GM19328 (cell line): ENCODE data around the gene TAS2R30.

Source experiments
- ATAC-seq: cut with Tn5 transposase; IDR thresholded peaks from one replicate; pipeline ENCODE4 v1.9.1; 2021; ENCODE audit warnings: mild to moderate bottlenecking, moderate library complexity; ENCODE audit not compliant: unreplicated experiment

Gene TAS2R30

GRCh38 chr12:11134305-11134704 lies at the start of gene TAS2R30:
TSS of gene TAS2R30 (minus strand) at chr12:11134644. CDS start at chr12:11134244, 400 bp downstream.
- no peak for ATAC-seq

- no peak for ATAC-seq
Measured at GRCh38 chr12:11183011-11183410, 48.6 kb upstream of the TAS2R30 start.

GRCh38 chr12:11182529-11182928 lies 48.1 kb upstream of the TAS2R30 start:
- no peak for ATAC-seq

- ATAC-seq, result no peak
Measured at GRCh38 chr12:11178250-11178649, 43.8 kb upstream of the TAS2R30 start.

- ATAC-seq, result no peak
Measured at GRCh38 chr12:11174022-11174421, 39.6 kb upstream of the TAS2R30 start.

GRCh38 chr12:11171969-11172675 lies 37.7 kb upstream of the TAS2R30 start:
- ATAC-seq, result no peak

- ATAC-seq, result peak; percentile 95
Measured at GRCh38 chr12:11171145-11171968, 36.9 kb upstream of the TAS2R30 start, which contains the start of gene SMIM10L1. TSS of gene SMIM10L1 (plus strand) at chr12:11171194. CDS start at chr12:11171357, 163 bp downstream.

GRCh38 chr12:11170810-11171144 lies 36.3 kb upstream of the TAS2R30 start:
- ATAC-seq, result no peak

- no peak for ATAC-seq
Measured at GRCh38 chr12:11166300-11166699, 31.9 kb upstream of the TAS2R30 start.

GRCh38 chr12:11164384-11164783 lies 29.9 kb upstream of the TAS2R30 start:
- no peak for ATAC-seq

- ATAC-seq, result no peak
Measured at GRCh38 chr12:11162502-11162901, 28.1 kb upstream of the TAS2R30 start.

GRCh38 chr12:11158885-11159444 lies 24.5 kb upstream of the TAS2R30 start:
- no peak for ATAC-seq

- no peak for ATAC-seq
Measured at GRCh38 chr12:11154400-11154925, 20.0 kb upstream of the TAS2R30 start.

GRCh38 chr12:11152725-11153124 lies 18.3 kb upstream of the TAS2R30 start:
- ATAC-seq, result no peak

GRCh38 chr12:11150832-11151231 lies 16.4 kb upstream of the TAS2R30 start:
- ATAC-seq, result no peak

GRCh38 chr12:11147420-11147819 lies 13.0 kb upstream of the TAS2R30 start:
- no peak for ATAC-seq

- no peak for ATAC-seq
Measured at GRCh38 chr12:11144297-11144696, 9.9 kb upstream of the TAS2R30 start.

- ATAC-seq, result no peak
Measured at GRCh38 chr12:11143352-11143751, 8.9 kb upstream of the TAS2R30 start.

- no peak for ATAC-seq
Measured at GRCh38 chr12:11136075-11136474, 1.6 kb upstream of the TAS2R30 start.

- ATAC-seq, result no peak
Measured at GRCh38 chr12:11133816-11134215, 628 bp downstream of the TAS2R30 start.

- no peak for ATAC-seq
Measured at GRCh38 chr12:11133162-11133561, 1.3 kb downstream of the TAS2R30 start.

- ATAC-seq, result no peak
Measured at GRCh38 chr12:11130999-11131398, 3.4 kb downstream of the TAS2R30 start.
